Calu3 (cell line): ENCODE measurements around the gene GSDME. TPM values are rescaled to one million over a fixed set of nuclear protein-coding genes. Genes with fewer than 3 reads are reported as not detected.

Experiments used
- BruUV-seq: library from RNA; stranded (reverse); fragments of 400-500 nt; replicated peaks from 2 replicates; lab custom pipeline; 2021; lab: Mats Ljungman, UMichigan
- CTCF ChIA-PET: fragments of 300-600 bp; sonication (Branson Sonifier 250); formaldehyde crosslinking; loops from one replicate; lab custom pipeline; 2022; ENCODE audit warnings: antibody characterized with exemption; lab: Charles Lee
- DNase-seq: peaks from one replicate; pipeline ENCODE4 v3.0.0; 2022
- H3K27ac Mint-ChIP-seq: one replicate; pipeline ENCODE4 v1.8.0; 2022; ENCODE audit warnings: mixed read lengths; ENCODE audit not compliant: unreplicated experiment
- H3K27me3 Mint-ChIP-seq: one replicate; pipeline ENCODE4 v1.8.0; 2022; ENCODE audit warnings: mixed read lengths; ENCODE audit not compliant: unreplicated experiment
- H3K36me3 Mint-ChIP-seq: one replicate; pipeline ENCODE4 v1.8.0; 2022; ENCODE audit warnings: mild to moderate bottlenecking, moderate library complexity, mixed read lengths; ENCODE audit not compliant: insufficient read depth, unreplicated experiment
- H3K4me1 Mint-ChIP-seq: one replicate; pipeline ENCODE4 v1.8.0; 2022; ENCODE audit warnings: mild to moderate bottlenecking, low read depth, mixed read lengths; ENCODE audit not compliant: unreplicated experiment
- H3K4me3 Mint-ChIP-seq: one replicate; pipeline ENCODE4 v1.8.0; 2022; ENCODE audit warnings: mild to moderate bottlenecking, low read depth, moderate library complexity, mixed read lengths; ENCODE audit not compliant: unreplicated experiment
- H3K9me3 Mint-ChIP-seq: one replicate; pipeline ENCODE4 v1.8.0; 2022; ENCODE audit warnings: low read depth, mixed read lengths; ENCODE audit not compliant: unreplicated experiment
- CTCF ChIP-seq: fragments of 200-600 bp; IDR thresholded peaks from one replicate; pipeline ENCODE4 v1.8.0; 2022; ENCODE audit warnings: antibody characterized with exemption; ENCODE audit not compliant: unreplicated experiment
- intact Hi-C: fragments of 100-400 bp; cut with micrococcal nuclease; formaldehyde crosslinking; loops from one replicate; pipeline ENCODE4 v1.10.0; 2022; ENCODE audit not compliant: unreplicated experiment
- total RNA-seq: library from RNA; stranded (reverse); gene quantifications from 2 replicates; pipeline ENCODE4 v1.2.3, GENCODE V29; 2022

GSDME gene
- total RNA-seq, 1 experiment from 2014 or later, result 9.4 TPM

- TF ChIP-seq CTCF, result no peak
- intact Hi-C loops, result loop anchor here (5.0 kb wide), 3 partner anchors 732 to 1097 kb away; no protein-coding TSS in a partner anchor
- CTCF ChIA-PET, result interaction anchor here (0.6 kb wide), 1 partner anchor 429 kb away, joined by 4 read pairs; no protein-coding TSS in a partner anchor
These were observed 88.2 kb downstream of the GSDME start for GRCh38 chr7:24668927-24669635.

GRCh38 chr7:24665564-24666294, 91.5 kb downstream of the GSDME start:
- peak; percentile 80 for TF ChIP-seq CTCF

More at GRCh38 chr7:24668927-24669635, 88.2 kb downstream of the GSDME start:
- BruUV-seq, result no TSS peak
- Mint-ChIP-seq H3K27ac (no peak overlapping the region), H3K4me1 (peaks cover 7% of the 10 kb centered on the region), H3K27me3 (no peaks in the 10 kb centered on the region), H3K4me3 (no peak overlapping the region), H3K9me3 (no peaks in the 10 kb centered on the region), H3K36me3 (no peaks in the 10 kb centered on the region)
- no peak for DNase-seq

GRCh38 chr7:24660546-24660945, 96.7 kb downstream of the GSDME start:
- no peak for DNase-seq
- TF ChIP-seq CTCF, result no peak
- BruUV-seq, result no TSS peak
- Mint-ChIP-seq H3K9me3 (no peaks in the 10 kb centered on the region), H3K36me3 (no peaks in the 10 kb centered on the region), H3K4me1 (no peaks in the 10 kb centered on the region), H3K27me3 (no peaks in the 10 kb centered on the region), H3K4me3 (no peak overlapping the region), H3K27ac (no peak overlapping the region)
- intact Hi-C loops, result no loop called here
- CTCF ChIA-PET, result no interaction called here

More at GRCh38 chr7:24665564-24666294, 91.5 kb downstream of the GSDME start:
- H3K9me3 Mint-ChIP-seq, result no peaks in the 10 kb centered on the region
- H3K27me3 Mint-ChIP-seq, result no peaks in the 10 kb centered on the region
- intact Hi-C loops, result loop anchor here (1.0 to 5.0 kb wide), 6 partner anchors 89 to 1093 kb away; no protein-coding TSS in a partner anchor
- CTCF ChIA-PET, result no interaction called here
- no peaks in the 10 kb centered on the region for H3K36me3 Mint-ChIP-seq
- DNase-seq, result peak; percentile 70
- no peak overlapping the region for H3K4me3 Mint-ChIP-seq
- no TSS peak for BruUV-seq
- H3K27ac Mint-ChIP-seq, result no peak overlapping the region
- peaks cover 7% of the 10 kb centered on the region for H3K4me1 Mint-ChIP-seq

- no peaks in the 10 kb centered on the region for H3K4me1 Mint-ChIP-seq
- DNase-seq, result no peak
- H3K27ac Mint-ChIP-seq, result no peak overlapping the region
- intact Hi-C loops, result no loop called here
- no peaks in the 10 kb centered on the region for H3K36me3 Mint-ChIP-seq
- CTCF ChIA-PET, result no interaction called here
- H3K9me3 Mint-ChIP-seq, result no peaks in the 10 kb centered on the region
- no TSS peak for BruUV-seq
- H3K4me3 Mint-ChIP-seq, result no peak overlapping the region
- TF ChIP-seq CTCF, result no peak
- no peaks in the 10 kb centered on the region for H3K27me3 Mint-ChIP-seq
These were observed 97.8 kb downstream of the GSDME start for GRCh38 chr7:24659505-24659904.
